ENCODE results near the gene KSR2.

KSR2 gene

DNA sequence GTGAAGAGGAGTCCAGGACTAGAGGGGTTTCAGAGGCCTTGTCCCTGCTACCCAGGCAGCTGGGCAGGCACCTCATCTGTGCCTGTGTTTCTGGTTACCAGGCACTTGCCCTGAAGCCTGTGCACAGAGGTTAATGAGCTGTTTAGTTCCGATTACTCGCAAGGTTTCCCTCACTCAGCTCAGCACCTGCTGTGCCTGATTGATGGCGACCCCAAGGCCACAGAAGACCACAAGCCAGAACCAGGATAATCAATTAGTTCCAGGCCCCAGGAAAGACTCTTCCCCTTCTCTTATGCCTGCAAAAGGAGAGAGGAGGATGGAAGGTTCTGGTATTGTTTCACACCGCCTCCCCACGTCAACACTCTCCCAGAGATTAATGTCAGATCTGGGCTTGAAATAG, 518.6 kb downstream of the KSR2 start:
- peak; percentile 66 for DNase-seq

DNA sequence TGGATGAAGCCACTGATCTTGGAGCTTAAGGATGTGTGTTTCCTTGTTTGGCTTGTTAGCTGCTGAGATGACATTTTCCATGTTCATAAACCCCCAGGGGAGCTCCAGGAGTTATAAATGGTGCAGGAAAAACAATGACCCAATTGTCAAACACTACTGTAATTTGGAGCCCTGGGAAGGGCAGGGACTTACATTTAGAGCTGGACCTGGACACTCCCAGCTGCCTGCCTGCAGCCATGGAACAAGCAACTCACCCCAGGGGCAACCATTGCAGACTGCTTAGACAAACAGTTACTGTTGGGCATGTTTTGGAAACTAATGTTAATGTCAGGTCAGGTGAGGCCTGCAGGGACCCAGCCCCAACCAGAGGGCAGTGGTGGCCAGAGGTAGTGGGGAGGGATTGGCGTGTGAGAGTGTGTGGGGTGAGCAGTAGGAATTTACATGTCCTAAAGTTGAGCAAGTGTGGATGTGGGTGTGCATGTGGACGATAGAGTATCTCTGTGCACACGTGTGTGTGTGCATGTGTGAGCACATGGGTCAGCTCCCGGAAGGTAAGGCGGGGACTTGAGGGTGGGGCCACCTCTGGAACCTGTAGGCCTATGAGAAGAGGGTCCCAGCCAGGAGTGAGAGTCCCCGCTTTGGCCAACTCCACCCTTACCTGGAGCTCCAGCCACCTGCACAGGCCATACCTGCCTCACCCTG, 521.0 kb downstream of the KSR2 start:
- Mint-ChIP-seq H3K27ac (no peak overlapping the region), H3K4me1 (peaks cover 38% of the 10 kb centered on the region), H3K4me3 (no peak overlapping the region), H3K9me3 (peaks cover 3% of the 10 kb centered on the region), H3K27me3 (ENCODE audit: low read depth, poor library complexity) (peaks cover 53% of the 10 kb centered on the region), H3K36me3 (ENCODE audit: low read depth) (no peaks in the 10 kb centered on the region)
- no peak for DNase-seq
- TF ChIP-seq CTCF (IDR thresholded peaks at IDR 0.05): no peak

More for the DNA sequence above, 518.6 kb downstream of the KSR2 start:
- H3K36me3 Mint-ChIP-seq (ENCODE audit: low read depth): no peaks in the 10 kb centered on the region
- no peak overlapping the region for H3K27ac Mint-ChIP-seq
- H3K4me3 Mint-ChIP-seq: no peak overlapping the region
- no peak for TF ChIP-seq CTCF (IDR thresholded peaks at IDR 0.05)
- peaks cover 56% of the 10 kb centered on the region for H3K4me1 Mint-ChIP-seq
- peaks cover 7% of the 10 kb centered on the region for H3K9me3 Mint-ChIP-seq
- H3K27me3 Mint-ChIP-seq (ENCODE audit: low read depth, poor library complexity): peaks cover 47% of the 10 kb centered on the region

DNA sequence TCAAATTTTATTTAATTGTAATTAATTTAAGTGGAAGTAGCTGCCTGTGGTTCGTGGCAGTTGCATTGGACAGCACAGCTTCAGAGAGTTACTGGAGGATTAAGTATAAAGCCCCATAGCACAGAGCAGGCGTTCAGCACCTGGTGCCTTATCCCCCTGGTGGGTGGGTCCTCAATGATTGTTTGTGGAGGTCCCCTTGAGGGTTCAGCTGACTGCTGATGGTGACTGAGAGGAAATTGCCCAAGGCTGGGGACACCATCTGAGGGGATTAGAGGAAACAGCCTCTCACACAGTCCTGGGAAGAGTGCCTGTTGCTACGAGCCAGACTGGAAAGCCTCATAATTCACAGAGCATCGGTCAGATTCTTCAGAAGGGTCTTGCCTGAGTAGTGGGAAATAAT, 524.0 kb downstream of the KSR2 start:
- no peak for TF ChIP-seq CTCF (IDR thresholded peaks at IDR 0.05)
- H3K4me3 Mint-ChIP-seq: no peak overlapping the region
- DNase-seq: no peak
- peaks cover 55% of the 10 kb centered on the region for H3K27me3 Mint-ChIP-seq (ENCODE audit: low read depth, poor library complexity)
- no peak overlapping the region for H3K27ac Mint-ChIP-seq
- no peaks in the 10 kb centered on the region for H3K36me3 Mint-ChIP-seq (ENCODE audit: low read depth)
- no peaks in the 10 kb centered on the region for H3K9me3 Mint-ChIP-seq
- H3K4me1 Mint-ChIP-seq: peaks cover 15% of the 10 kb centered on the region

- Mint-ChIP-seq H3K36me3 (ENCODE audit: low read depth) (no peaks in the 10 kb centered on the region), H3K4me1 (peaks cover 5% of the 10 kb centered on the region), H3K9me3 (no peaks in the 10 kb centered on the region), H3K27ac (no peak overlapping the region), H3K4me3 (no peak overlapping the region), H3K27me3 (ENCODE audit: low read depth, poor library complexity) (peaks cover 44% of the 10 kb centered on the region)
- TF ChIP-seq CTCF (IDR thresholded peaks at IDR 0.05): no peak
- no peak for DNase-seq
These were observed 527.0 kb downstream of the KSR2 start for GRCh38 chr12:117441751-117442150.

- no peak for DNase-seq
- no peak overlapping the region for H3K27ac Mint-ChIP-seq
- H3K36me3 Mint-ChIP-seq (ENCODE audit: low read depth): no peaks in the 10 kb centered on the region
- peaks cover 47% of the 10 kb centered on the region for H3K27me3 Mint-ChIP-seq (ENCODE audit: low read depth, poor library complexity)
- peaks cover under 1% of the 10 kb centered on the region for H3K4me1 Mint-ChIP-seq
- H3K4me3 Mint-ChIP-seq: no peak overlapping the region
- no peak for TF ChIP-seq CTCF (IDR thresholded peaks at IDR 0.05)
- no peaks in the 10 kb centered on the region for H3K9me3 Mint-ChIP-seq
These were observed 528.4 kb downstream of the KSR2 start for GRCh38 chr12:117440384-117440783.

- peaks cover 41% of the 10 kb centered on the region for H3K27me3 Mint-ChIP-seq (ENCODE audit: low read depth, poor library complexity)
- H3K4me1 Mint-ChIP-seq: no peaks in the 10 kb centered on the region
- H3K27ac Mint-ChIP-seq: no peak overlapping the region
- no peak for TF ChIP-seq CTCF (IDR thresholded peaks at IDR 0.05)
- no peaks in the 10 kb centered on the region for H3K36me3 Mint-ChIP-seq (ENCODE audit: low read depth)
- H3K4me3 Mint-ChIP-seq: no peak overlapping the region
- no peaks in the 10 kb centered on the region for H3K9me3 Mint-ChIP-seq
- peak; percentile 48 for DNase-seq
These were observed 529.2 kb downstream of the KSR2 start for GRCh38 chr12:117439531-117440001.
